ENCODE data around the gene ARHGAP40. TPM values are rescaled to one million over a fixed set of nuclear protein-coding genes. Genes with fewer than 3 reads are reported as not detected.

The ARHGAP40 gene
- total RNA-seq, 3 donors from 2014 or later: 33.8 to 35.9 TPM; not detected in 1

DNA sequence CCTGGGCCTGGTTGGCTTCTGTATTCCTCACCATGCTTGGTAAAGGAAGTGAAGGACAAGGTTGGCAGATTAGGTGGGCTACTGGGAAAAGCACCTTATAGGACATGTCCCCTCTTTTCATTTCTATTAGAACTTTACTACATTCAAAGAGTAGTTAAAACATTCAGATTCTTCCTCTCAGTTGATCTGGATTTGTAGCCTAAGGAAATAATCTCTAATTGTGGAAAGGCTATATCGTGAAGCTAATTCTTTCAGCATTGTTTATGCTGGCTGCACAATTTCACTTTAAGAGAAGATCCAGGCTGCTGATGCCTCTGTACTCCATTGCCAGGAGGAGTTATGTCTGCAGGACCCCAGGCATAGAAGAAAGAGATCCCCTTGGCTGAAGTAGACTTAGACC is 58.8 kb downstream of the ARHGAP40 start:
- no peak for DNase-seq (ENCODE audit: low spot score in 2 of 2)
- intact Hi-C loops (cut with DNase I; ENCODE audit: low total_unique reads): no loop called here
- Histone ChIP-seq H3K27ac (no peak overlapping the region), H3K36me3 (no peaks in the 10 kb centered on the region), H3K27me3 (peaks cover 0 to 41% of the 10 kb centered on the region in 2 donors), H3K9me3 (peaks cover 0 to 4% of the 10 kb centered on the region in 2 donors), H3K4me1 (no peaks in the 10 kb centered on the region), H3K4me3 (no peak overlapping the region)
- TF ChIP-seq, protein P1, sequence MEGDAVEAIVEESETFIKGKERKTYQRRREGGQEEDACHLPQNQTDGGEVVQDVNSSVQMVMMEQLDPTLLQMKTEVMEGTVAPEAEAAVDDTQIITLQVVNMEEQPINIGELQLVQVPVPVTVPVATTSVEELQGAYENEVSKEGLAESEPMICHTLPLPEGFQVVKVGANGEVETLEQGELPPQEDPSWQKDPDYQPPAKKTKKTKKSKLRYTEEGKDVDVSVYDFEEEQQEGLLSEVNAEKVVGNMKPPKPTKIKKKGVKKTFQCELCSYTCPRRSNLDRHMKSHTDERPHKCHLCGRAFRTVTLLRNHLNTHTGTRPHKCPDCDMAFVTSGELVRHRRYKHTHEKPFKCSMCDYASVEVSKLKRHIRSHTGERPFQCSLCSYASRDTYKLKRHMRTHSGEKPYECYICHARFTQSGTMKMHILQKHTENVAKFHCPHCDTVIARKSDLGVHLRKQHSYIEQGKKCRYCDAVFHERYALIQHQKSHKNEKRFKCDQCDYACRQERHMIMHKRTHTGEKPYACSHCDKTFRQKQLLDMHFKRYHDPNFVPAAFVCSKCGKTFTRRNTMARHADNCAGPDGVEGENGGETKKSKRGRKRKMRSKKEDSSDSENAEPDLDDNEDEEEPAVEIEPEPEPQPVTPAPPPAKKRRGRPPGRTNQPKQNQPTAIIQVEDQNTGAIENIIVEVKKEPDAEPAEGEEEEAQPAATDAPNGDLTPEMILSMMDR (IDR thresholded peaks at IDR 0.05): no peak
- TF ChIP-seq POLR2AphosphoS5 (IDR thresholded peaks at IDR 0.05) (no peak), POLR2A (IDR thresholded peaks at IDR 0.05) (no peak)

DNA sequence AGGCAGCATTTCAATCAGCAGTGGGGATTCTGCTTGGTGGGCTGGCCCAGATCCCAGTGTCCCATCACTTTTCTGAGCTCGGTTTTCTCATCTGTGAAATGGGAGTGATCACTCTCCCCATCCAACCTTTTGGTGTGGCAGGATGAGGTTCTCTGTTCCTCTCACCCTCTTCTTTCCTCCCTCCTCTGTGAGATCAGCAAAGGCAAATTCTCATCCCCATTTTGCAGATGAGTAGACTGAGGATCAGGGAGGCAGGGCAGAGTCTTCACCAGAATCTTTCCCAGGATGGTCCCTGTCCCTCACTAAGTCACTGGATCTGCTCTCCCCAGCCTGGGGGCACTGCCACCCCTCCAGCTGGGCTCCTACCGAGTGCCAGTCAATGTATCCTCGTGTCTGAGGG is 62.1 kb downstream of the ARHGAP40 start:
- H3K27me3 ChIP-seq: peaks cover 0 to 30% of the 10 kb centered on the region in 2 donors
- intact Hi-C loops (cut with DNase I; ENCODE audit: low total_unique reads): no loop called here
- H3K4me1 ChIP-seq: no peaks in the 10 kb centered on the region
- H3K4me3 ChIP-seq: no peak overlapping the region
- no peak for DNase-seq (ENCODE audit: low spot score in 2 of 2)
- no peaks in the 10 kb centered on the region for H3K36me3 ChIP-seq
- no peak for TF ChIP-seq POLR2AphosphoS5 (IDR thresholded peaks at IDR 0.05)
- H3K9me3 ChIP-seq: peaks cover 0 to 4% of the 10 kb centered on the region in 2 donors
- H3K27ac ChIP-seq: no peak overlapping the region

DNA sequence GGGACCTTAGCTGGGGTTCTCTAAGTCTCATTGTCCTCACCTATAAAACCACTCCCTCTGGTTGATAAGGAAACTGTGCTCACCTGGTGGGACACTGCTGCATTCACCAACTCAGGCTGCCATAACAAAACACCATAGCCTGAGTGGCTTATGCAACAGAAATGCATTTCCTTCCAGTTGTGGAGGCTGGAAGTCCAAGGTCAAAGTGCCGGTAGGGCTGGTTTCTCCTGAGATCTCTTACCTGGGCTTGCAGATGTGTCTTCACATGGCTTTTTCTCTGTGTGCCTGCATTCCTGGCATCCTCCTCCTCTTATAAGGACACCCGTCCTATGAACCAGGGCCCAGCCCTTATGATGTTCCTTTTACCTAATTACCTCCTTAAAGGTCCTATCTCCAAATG is 62.7 kb downstream of the ARHGAP40 start:
- intact Hi-C loops (cut with DNase I; ENCODE audit: low total_unique reads): no loop called here
- no peak for DNase-seq (ENCODE audit: low spot score in 2 of 2)
- Histone ChIP-seq H3K4me3 (no peak overlapping the region), H3K9me3 (peaks cover 0 to 4% of the 10 kb centered on the region in 2 donors), H3K4me1 (no peaks in the 10 kb centered on the region), H3K36me3 (no peaks in the 10 kb centered on the region), H3K27ac (no peak overlapping the region), H3K27me3 (peaks cover 0 to 24% of the 10 kb centered on the region in 2 donors)
- TF ChIP-seq POLR2A (IDR thresholded peaks at IDR 0.05) (no peak), POLR2AphosphoS5 (IDR thresholded peaks at IDR 0.05) (no peak)
- TF ChIP-seq, protein P1 (IDR thresholded peaks at IDR 0.05): no peak

DNA sequence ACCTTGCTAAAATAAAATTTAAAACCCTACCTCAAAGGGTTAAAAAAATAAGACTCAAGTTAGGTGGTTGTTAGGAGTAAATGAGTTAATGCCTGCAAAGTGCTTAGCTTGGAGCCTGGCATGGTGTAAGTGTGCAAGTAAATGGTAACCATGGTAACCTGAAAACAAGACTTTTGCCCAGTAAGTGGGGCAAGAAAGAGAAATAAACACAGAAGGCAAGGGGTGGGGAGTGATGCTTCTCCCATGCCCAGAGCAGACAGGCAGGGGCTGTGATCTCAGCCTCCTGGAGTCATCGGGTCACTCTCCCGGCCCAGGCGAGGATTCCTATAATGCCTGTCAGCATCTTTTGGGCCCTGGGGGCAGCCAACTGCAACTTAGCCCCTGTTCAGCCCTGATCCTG is 63.5 kb downstream of the ARHGAP40 start:
- H3K4me1 ChIP-seq: no peaks in the 10 kb centered on the region
- no peaks in the 10 kb centered on the region for H3K36me3 ChIP-seq
- H3K9me3 ChIP-seq: peaks cover 0 to 4% of the 10 kb centered on the region in 2 donors
- TF ChIP-seq POLR2AphosphoS5 (IDR thresholded peaks at IDR 0.05): no peak
- TF ChIP-seq POLR2A (IDR thresholded peaks at IDR 0.05): no peak
- TF ChIP-seq, protein P1 (IDR thresholded peaks at IDR 0.05): no peak
- H3K4me3 ChIP-seq: no peak overlapping the region
- intact Hi-C loops (cut with DNase I; ENCODE audit: low total_unique reads): no loop called here
- peaks cover 0 to 24% of the 10 kb centered on the region in 2 donors for H3K27me3 ChIP-seq
- DNase-seq (ENCODE audit: low spot score in 2 of 2): no peak
- no peak overlapping the region for H3K27ac ChIP-seq

DNA sequence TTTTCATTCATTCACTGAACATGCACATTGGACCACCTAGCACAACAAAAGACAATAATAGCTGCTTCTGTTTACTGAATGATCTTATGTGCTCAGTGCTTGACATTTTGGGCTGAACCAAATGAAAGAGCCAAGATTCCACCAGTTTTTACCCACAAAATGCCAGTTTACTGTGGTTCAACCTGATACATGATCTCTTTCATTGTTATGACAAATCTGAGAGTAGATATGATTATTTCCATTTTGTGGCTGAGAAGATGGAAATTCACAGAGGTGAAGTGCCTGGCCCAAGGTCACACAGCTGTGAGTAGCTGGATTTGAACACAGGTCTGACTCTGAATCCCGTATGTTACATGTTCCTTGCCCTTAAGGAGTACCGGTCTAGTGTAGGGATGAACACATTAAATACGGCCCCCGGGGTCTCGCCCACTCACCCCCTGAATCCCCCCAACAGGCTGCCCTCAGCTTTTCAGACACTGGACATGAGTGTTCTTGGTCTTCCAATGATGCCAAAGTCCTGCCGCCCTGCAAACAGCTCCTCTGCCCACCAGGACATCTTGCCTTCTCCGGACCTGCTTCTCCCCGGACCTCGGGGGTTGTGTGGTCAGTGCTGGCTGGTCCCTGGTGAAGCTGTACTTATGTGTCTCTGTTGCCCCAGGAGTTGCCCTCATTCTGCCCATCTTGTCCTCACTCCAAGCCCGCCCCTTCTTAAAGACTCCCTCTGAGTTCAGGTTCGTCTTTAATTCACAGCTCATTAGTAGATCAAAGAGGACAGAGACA is 64.1 kb downstream of the ARHGAP40 start:
- DNase-seq (ENCODE audit: low spot score in 2 of 2): no peak
- peaks cover 0 to 24% of the 10 kb centered on the region in 2 donors for H3K27me3 ChIP-seq
- H3K9me3 ChIP-seq: peaks cover 0 to 4% of the 10 kb centered on the region in 2 donors
- H3K36me3 ChIP-seq: no peaks in the 10 kb centered on the region
- no peaks in the 10 kb centered on the region for H3K4me1 ChIP-seq
- TF ChIP-seq POLR2A (IDR thresholded peaks at IDR 0.05): no peak
- TF ChIP-seq POLR2AphosphoS5 (IDR thresholded peaks at IDR 0.05): no peak
- TF ChIP-seq, protein P1 (IDR thresholded peaks at IDR 0.05): no peak
- no peak overlapping the region for H3K4me3 ChIP-seq
- no peak overlapping the region for H3K27ac ChIP-seq
- intact Hi-C loops (cut with DNase I; ENCODE audit: low total_unique reads): no loop called here
